Stimulated activated memory B cell treated with anti-CD40 and anti-IgM and Interleukin-4, amounts not matched to agents 10 μg/mL and 1 μg/mL and 100 μg/mL, for 72 hours (primary cell): ENCODE results near the gene PDE3A.

ENCODE experiments used
- ATAC-seq: fragments of 150-1000 bp; cut with Tn5 transposase; 2 replicates; pipeline ENCODE4 v1.10.0; 2021
- H3K27ac Mint-ChIP-seq: one replicate; pipeline ENCODE4 v1.8.0; 2022; ENCODE audit warnings: mild to moderate bottlenecking, mixed read lengths
- H3K27me3 Mint-ChIP-seq: one replicate; pipeline ENCODE4 v1.8.0; 2022; ENCODE audit warnings: mixed read lengths
- H3K36me3 Mint-ChIP-seq: one replicate; pipeline ENCODE4 v1.8.0; 2022; ENCODE audit warnings: mixed read lengths
- H3K4me1 Mint-ChIP-seq: one replicate; pipeline ENCODE4 v1.8.0; 2022; ENCODE audit warnings: mixed read lengths
- H3K4me3 Mint-ChIP-seq: one replicate; pipeline ENCODE4 v1.8.0; 2022; ENCODE audit warnings: mild to moderate bottlenecking, moderate library complexity, mixed read lengths
- H3K9me3 Mint-ChIP-seq: one replicate; pipeline ENCODE4 v1.8.0; 2022; ENCODE audit warnings: mixed read lengths

PDE3A gene

GRCh38 chr12:20426957-20427356, 58.6 kb downstream of the PDE3A start:
- H3K4me3 Mint-ChIP-seq, result no peak overlapping the region
- no peaks in the 10 kb centered on the region for H3K27me3 Mint-ChIP-seq

GRCh38 chr12:20429852-20430251, 61.5 kb downstream of the PDE3A start:
- Mint-ChIP-seq H3K27ac (no peak overlapping the region), H3K4me3 (no peak overlapping the region), H3K4me1 (no peaks in the 10 kb centered on the region), H3K36me3 (no peaks in the 10 kb centered on the region), H3K27me3 (no peaks in the 10 kb centered on the region), H3K9me3 (no peaks in the 10 kb centered on the region)
- ATAC-seq, result no peak

More at GRCh38 chr12:20426957-20427356, 58.6 kb downstream of the PDE3A start:
- no peak for ATAC-seq
- no peaks in the 10 kb centered on the region for H3K4me1 Mint-ChIP-seq
- H3K9me3 Mint-ChIP-seq, result no peaks in the 10 kb centered on the region
- H3K36me3 Mint-ChIP-seq, result no peaks in the 10 kb centered on the region
- H3K27ac Mint-ChIP-seq, result no peak overlapping the region

- H3K27me3 Mint-ChIP-seq, result no peaks in the 10 kb centered on the region
- no peak overlapping the region for H3K4me3 Mint-ChIP-seq
- H3K27ac Mint-ChIP-seq, result no peak overlapping the region
- H3K9me3 Mint-ChIP-seq, result no peaks in the 10 kb centered on the region
- no peaks in the 10 kb centered on the region for H3K36me3 Mint-ChIP-seq
- no peaks in the 10 kb centered on the region for H3K4me1 Mint-ChIP-seq
- ATAC-seq, result no peak
These were observed 64.0 kb downstream of the PDE3A start for GRCh38 chr12:20432290-20432689.

DNA sequence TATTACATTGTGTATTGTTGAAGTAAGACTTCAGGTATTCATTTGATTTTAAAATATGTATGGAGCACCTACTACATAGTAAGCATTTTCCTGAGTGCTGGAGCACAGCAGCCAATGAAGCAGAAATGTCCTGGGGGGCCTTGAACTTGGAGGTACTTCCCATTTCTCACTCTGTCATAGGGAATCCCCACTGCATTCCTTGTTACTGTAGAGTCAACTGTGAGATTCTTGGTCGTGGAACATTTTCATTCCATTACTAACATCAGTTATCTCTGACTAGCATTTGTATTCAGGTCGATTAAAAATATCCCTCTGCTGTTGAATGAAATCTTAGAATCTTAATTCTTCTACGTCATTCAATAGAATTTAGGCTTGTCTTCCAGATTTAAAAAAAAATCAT, 66.7 kb downstream of the PDE3A start:
- Mint-ChIP-seq H3K4me1 (no peaks in the 10 kb centered on the region), H3K27me3 (no peaks in the 10 kb centered on the region), H3K27ac (no peak overlapping the region), H3K36me3 (no peaks in the 10 kb centered on the region), H3K4me3 (no peak overlapping the region), H3K9me3 (no peaks in the 10 kb centered on the region)
- no peak for ATAC-seq

DNA sequence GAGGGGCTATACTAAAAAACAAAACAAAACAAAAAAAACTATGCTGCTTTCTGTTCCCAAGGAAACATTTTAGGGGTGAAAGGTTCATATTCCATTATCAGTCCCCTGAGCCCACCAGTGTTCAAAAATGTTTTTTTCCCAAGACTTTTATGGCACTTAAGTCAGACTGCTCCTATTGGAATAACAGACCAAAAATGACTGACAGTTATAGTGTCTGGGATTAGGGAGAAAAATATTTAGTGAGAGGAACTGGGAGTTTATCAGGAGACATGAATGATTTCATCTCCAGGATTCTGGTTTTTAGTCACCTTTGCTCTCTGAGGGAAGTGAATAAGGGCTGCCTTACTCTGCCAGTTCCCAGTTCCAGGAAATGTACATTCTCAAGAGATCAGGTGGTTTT, 68.0 kb downstream of the PDE3A start:
- ATAC-seq, result no peak
- H3K4me1 Mint-ChIP-seq, result no peaks in the 10 kb centered on the region
- no peak overlapping the region for H3K4me3 Mint-ChIP-seq
- no peak overlapping the region for H3K27ac Mint-ChIP-seq
- H3K27me3 Mint-ChIP-seq, result no peaks in the 10 kb centered on the region
- H3K9me3 Mint-ChIP-seq, result no peaks in the 10 kb centered on the region
- no peaks in the 10 kb centered on the region for H3K36me3 Mint-ChIP-seq

DNA sequence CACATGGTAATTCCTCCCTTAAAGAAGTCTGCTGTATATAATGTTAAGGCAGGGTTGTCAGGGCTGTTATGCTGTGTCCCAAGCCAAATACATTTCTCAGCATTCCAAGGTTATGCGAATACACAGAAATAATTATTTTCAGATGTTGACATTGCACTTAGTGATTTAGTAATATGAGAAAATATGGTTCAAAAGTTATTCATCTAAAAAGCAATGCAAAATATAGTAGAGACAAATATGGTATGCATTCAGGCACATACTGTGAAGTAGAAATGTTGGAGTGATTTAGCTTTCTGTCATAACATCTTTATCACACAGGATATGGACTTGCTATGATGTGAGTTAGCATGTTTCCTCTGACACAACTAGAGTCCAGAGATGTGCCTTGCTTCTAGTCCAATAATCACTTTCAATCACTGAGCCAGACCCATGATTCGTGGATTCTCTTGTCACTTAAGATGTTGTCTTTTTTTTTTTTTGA, 70.0 kb downstream of the PDE3A start:
- ATAC-seq, result no peak
- no peak overlapping the region for H3K4me3 Mint-ChIP-seq
- no peaks in the 10 kb centered on the region for H3K4me1 Mint-ChIP-seq
- H3K9me3 Mint-ChIP-seq, result peaks cover 3% of the 10 kb centered on the region
- no peak overlapping the region for H3K27ac Mint-ChIP-seq
- H3K36me3 Mint-ChIP-seq, result no peaks in the 10 kb centered on the region
- H3K27me3 Mint-ChIP-seq, result no peaks in the 10 kb centered on the region

DNA sequence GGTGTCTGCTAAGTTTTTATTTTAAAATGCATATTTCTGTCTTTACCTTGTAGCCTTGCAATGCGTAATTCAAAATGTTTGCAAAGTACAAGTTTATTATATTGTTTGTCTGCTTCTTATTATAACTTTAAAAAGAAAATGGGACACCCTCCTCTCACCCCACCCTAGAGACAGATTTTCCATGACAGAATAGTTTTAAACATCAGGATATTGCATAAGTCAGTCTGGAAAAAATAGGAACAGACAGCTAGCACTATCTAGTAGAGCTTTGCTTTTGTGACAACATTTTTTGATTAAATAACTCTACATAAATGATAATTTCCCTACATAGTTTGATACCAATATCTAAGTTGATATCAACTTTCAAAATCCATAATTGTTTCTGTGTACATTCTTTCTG, 71.3 kb downstream of the PDE3A start:
- H3K27ac Mint-ChIP-seq, result no peak overlapping the region
- no peaks in the 10 kb centered on the region for H3K36me3 Mint-ChIP-seq
- no peaks in the 10 kb centered on the region for H3K4me1 Mint-ChIP-seq
- peaks cover 3% of the 10 kb centered on the region for H3K9me3 Mint-ChIP-seq
- H3K27me3 Mint-ChIP-seq, result no peaks in the 10 kb centered on the region
- H3K4me3 Mint-ChIP-seq, result no peak overlapping the region
- ATAC-seq, result no peak

GRCh38 chr12:20440408-20440807, 72.1 kb downstream of the PDE3A start:
- H3K27ac Mint-ChIP-seq, result no peak overlapping the region
- H3K36me3 Mint-ChIP-seq, result no peaks in the 10 kb centered on the region
- no peaks in the 10 kb centered on the region for H3K27me3 Mint-ChIP-seq
- H3K9me3 Mint-ChIP-seq, result peaks cover 3% of the 10 kb centered on the region
- H3K4me1 Mint-ChIP-seq, result no peaks in the 10 kb centered on the region
- ATAC-seq, result no peak
- H3K4me3 Mint-ChIP-seq, result no peak overlapping the region

- peaks cover 3% of the 10 kb centered on the region for H3K9me3 Mint-ChIP-seq
- no peaks in the 10 kb centered on the region for H3K27me3 Mint-ChIP-seq
- H3K36me3 Mint-ChIP-seq, result no peaks in the 10 kb centered on the region
- no peak overlapping the region for H3K4me3 Mint-ChIP-seq
- no peaks in the 10 kb centered on the region for H3K4me1 Mint-ChIP-seq
- no peak overlapping the region for H3K27ac Mint-ChIP-seq
- no peak for ATAC-seq
These were observed 74.0 kb downstream of the PDE3A start for GRCh38 chr12:20442322-20442721.

GRCh38 chr12:20443255-20443654, 74.9 kb downstream of the PDE3A start:
- no peaks in the 10 kb centered on the region for H3K4me1 Mint-ChIP-seq
- ATAC-seq, result no peak
- H3K27me3 Mint-ChIP-seq, result no peaks in the 10 kb centered on the region
- no peak overlapping the region for H3K27ac Mint-ChIP-seq
- no peak overlapping the region for H3K4me3 Mint-ChIP-seq
- H3K36me3 Mint-ChIP-seq, result no peaks in the 10 kb centered on the region
- peaks cover 7% of the 10 kb centered on the region for H3K9me3 Mint-ChIP-seq

DNA sequence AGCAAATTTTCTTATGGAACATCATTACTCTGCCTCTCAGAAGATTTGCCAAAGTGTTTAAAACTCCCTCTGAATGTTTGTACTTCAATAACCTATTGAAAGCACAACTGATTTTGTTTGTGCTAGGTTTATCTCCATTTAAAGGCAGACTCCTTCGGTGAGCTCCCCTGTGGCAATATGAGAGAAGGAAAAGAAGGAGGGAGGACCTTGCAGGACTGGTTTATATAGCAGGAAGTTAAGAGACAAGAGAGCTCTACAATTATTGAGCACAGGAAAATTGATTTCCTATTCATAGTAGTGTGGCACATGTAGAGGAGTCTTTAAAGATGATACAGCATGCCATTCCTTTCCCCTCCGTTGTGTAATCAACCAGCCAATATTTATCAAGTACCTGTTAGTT, 75.5 kb downstream of the PDE3A start:
- no peak for ATAC-seq
- no peak overlapping the region for H3K4me3 Mint-ChIP-seq
- H3K4me1 Mint-ChIP-seq, result no peaks in the 10 kb centered on the region
- no peak overlapping the region for H3K27ac Mint-ChIP-seq
- no peaks in the 10 kb centered on the region for H3K36me3 Mint-ChIP-seq
- H3K27me3 Mint-ChIP-seq, result no peaks in the 10 kb centered on the region
- H3K9me3 Mint-ChIP-seq, result peaks cover 7% of the 10 kb centered on the region

DNA sequence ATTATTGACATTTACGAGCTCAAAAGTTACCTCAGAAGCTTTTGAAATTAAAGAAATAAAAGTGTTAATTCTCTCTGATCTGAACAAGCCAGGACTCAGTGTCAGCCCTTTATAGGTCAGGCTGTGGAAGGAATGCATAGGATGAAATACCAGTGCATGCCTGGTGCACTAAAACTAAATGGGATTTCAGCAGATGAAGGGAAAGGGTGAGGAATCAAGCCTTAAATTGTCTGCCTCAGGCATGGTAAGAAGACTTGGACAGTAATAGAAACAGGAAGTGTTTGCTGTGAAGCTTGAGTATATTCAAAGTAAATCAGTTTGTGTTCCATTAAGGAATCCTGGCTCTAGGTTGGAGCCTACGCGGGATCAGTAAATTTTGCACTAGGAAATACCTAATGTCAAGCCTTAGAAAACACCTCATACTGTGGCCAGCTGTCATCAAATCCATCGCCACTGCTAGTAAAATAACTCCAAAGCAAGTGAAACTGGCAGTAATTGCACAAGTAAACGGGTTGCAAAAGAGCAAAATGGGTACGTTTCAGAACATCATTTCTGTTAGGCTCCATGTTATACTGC, 76.3 kb downstream of the PDE3A start:
- Mint-ChIP-seq H3K27ac (no peak overlapping the region), H3K9me3 (peaks cover 7% of the 10 kb centered on the region), H3K4me1 (no peaks in the 10 kb centered on the region), H3K36me3 (no peaks in the 10 kb centered on the region), H3K27me3 (no peaks in the 10 kb centered on the region), H3K4me3 (no peak overlapping the region)
- no peak for ATAC-seq

GRCh38 chr12:20445687-20446086, 77.3 kb downstream of the PDE3A start:
- H3K4me1 Mint-ChIP-seq, result no peaks in the 10 kb centered on the region
- ATAC-seq, result no peak

DNA sequence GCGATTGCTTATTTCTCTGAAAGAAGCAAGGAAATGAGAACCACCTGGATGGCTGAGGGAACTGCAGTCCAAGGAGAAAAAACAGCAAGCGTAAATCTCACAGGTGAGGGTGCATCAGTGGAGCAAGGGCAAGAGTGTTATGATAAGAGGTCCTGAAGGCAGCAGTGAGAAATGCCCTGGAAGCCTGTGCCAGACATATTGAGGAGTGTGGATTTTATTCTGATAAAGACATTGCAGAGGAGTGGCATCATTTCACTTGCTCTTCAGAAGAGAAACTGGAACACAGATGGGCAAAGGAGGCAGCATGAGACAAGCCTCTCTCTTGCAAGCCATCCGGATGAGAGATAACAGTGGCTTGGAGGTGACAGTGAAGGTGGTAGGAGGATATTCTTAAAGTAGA, 78.5 kb downstream of the PDE3A start:
- Mint-ChIP-seq H3K27me3 (no peaks in the 10 kb centered on the region), H3K4me1 (no peaks in the 10 kb centered on the region), H3K36me3 (no peaks in the 10 kb centered on the region), H3K27ac (no peak overlapping the region), H3K4me3 (no peak overlapping the region), H3K9me3 (peaks cover 4% of the 10 kb centered on the region)
- no peak for ATAC-seq

More at GRCh38 chr12:20445687-20446086, 77.3 kb downstream of the PDE3A start:
- Mint-ChIP-seq H3K4me3 (no peak overlapping the region), H3K9me3 (peaks cover 7% of the 10 kb centered on the region), H3K27ac (no peak overlapping the region), H3K36me3 (no peaks in the 10 kb centered on the region), H3K27me3 (no peaks in the 10 kb centered on the region)

GRCh38 chr12:20448781-20449180, 80.4 kb downstream of the PDE3A start:
- H3K36me3 Mint-ChIP-seq, result no peaks in the 10 kb centered on the region
- ATAC-seq, result no peak
- no peak overlapping the region for H3K4me3 Mint-ChIP-seq
- H3K4me1 Mint-ChIP-seq, result no peaks in the 10 kb centered on the region
- H3K9me3 Mint-ChIP-seq, result peaks cover 3% of the 10 kb centered on the region
- H3K27ac Mint-ChIP-seq, result no peak overlapping the region
- H3K27me3 Mint-ChIP-seq, result no peaks in the 10 kb centered on the region

GRCh38 chr12:20450591-20451180, 82.3 kb downstream of the PDE3A start:
- H3K4me3 Mint-ChIP-seq, result no peak overlapping the region
- H3K9me3 Mint-ChIP-seq, result peaks cover 3% of the 10 kb centered on the region
- no peak for ATAC-seq
- no peaks in the 10 kb centered on the region for H3K4me1 Mint-ChIP-seq
- H3K27ac Mint-ChIP-seq, result no peak overlapping the region
- no peaks in the 10 kb centered on the region for H3K27me3 Mint-ChIP-seq
- no peaks in the 10 kb centered on the region for H3K36me3 Mint-ChIP-seq
